ENCODE measurements around the gene LY6G6C. TPM values are rescaled to one million over a fixed set of nuclear protein-coding genes. Genes with fewer than 3 reads are reported as not detected.
"Not testable (repeated sequence)": the region's sequence is repeated elsewhere in the genome, so short reads cannot be mapped to it uniquely, and the experiment has no call there.

The LY6G6C gene
- total RNA-seq, 1 donor from 2014 or later = not detected

- intact Hi-C loops (cut with DNase I) = no loop called here
- Histone ChIP-seq H3K4me3 (no peak overlapping the region), H3K36me3 (no peaks in the 10 kb centered on the region), H3K27ac (no peak overlapping the region), H3K27me3 (no peaks in the 10 kb centered on the region), H3K4me1 (no peaks in the 10 kb centered on the region), H3K9me3 (no peaks in the 10 kb centered on the region)
- no peak for DNase-seq (ENCODE audit: low spot score in 2 of 2)
- TF ChIP-seq CTCF (IDR thresholded peaks at IDR 0.05) = no peak
Observed at GRCh38 chr6:31711233-31711632, 10.3 kb downstream of the LY6G6C start.

- TF ChIP-seq CTCF (IDR thresholded peaks at IDR 0.05) = no peak
- Histone ChIP-seq H3K27me3 (no peaks in the 10 kb centered on the region), H3K9me3 (no peaks in the 10 kb centered on the region), H3K4me3 (no peak overlapping the region), H3K4me1 (no peaks in the 10 kb centered on the region), H3K36me3 (no peaks in the 10 kb centered on the region), H3K27ac (no peak overlapping the region)
- DNase-seq (ENCODE audit: low spot score in 2 of 2) = no peak
- intact Hi-C loops (cut with DNase I) = no loop called here
Observed at GRCh38 chr6:31710523-31711219, 10.9 kb downstream of the LY6G6C start.

GRCh38 chr6:31709157-31709556, 12.4 kb downstream of the LY6G6C start:
- H3K4me1 ChIP-seq; H3K4me3 ChIP-seq; H3K27ac ChIP-seq; DNase-seq (ENCODE audit: low spot score in 2 of 2); H3K27me3 ChIP-seq; H3K36me3 ChIP-seq; H3K9me3 ChIP-seq; intact Hi-C loops (cut with DNase I): not testable (repeated sequence)

- no peak for DNase-seq (ENCODE audit: low spot score in 2 of 2)
- intact Hi-C loops (cut with DNase I) = no loop called here
- no peak for TF ChIP-seq CTCF (IDR thresholded peaks at IDR 0.05)
- Histone ChIP-seq H3K27me3 (no peaks in the 10 kb centered on the region), H3K36me3 (no peaks in the 10 kb centered on the region), H3K4me3 (no peak overlapping the region), H3K9me3 (no peaks in the 10 kb centered on the region), H3K4me1 (peaks cover 0 to 7% of the 10 kb centered on the region in 2 donors), H3K27ac (no peak overlapping the region)
Observed at GRCh38 chr6:31708224-31708623, 13.3 kb downstream of the LY6G6C start.

GRCh38 chr6:31707701-31708100, 13.8 kb downstream of the LY6G6C start:
- Histone ChIP-seq H3K27ac (no peak overlapping the region), H3K4me1 (peaks cover 0 to 7% of the 10 kb centered on the region in 2 donors), H3K4me3 (no peak overlapping the region), H3K9me3 (no peaks in the 10 kb centered on the region), H3K36me3 (no peaks in the 10 kb centered on the region), H3K27me3 (no peaks in the 10 kb centered on the region)
- TF ChIP-seq CTCF (IDR thresholded peaks at IDR 0.05) = no peak
- intact Hi-C loops (cut with DNase I) = no loop called here
- no peak for DNase-seq (ENCODE audit: low spot score in 2 of 2)

- H3K27ac ChIP-seq = no peak within 1 kb of the TSS
- no peaks in the 10 kb centered on the region for H3K36me3 ChIP-seq
- H3K4me3 ChIP-seq = no peak within 1 kb of the TSS
- no peak for TF ChIP-seq CTCF (IDR thresholded peaks at IDR 0.05)
- no peaks in the 10 kb centered on the region for H3K27me3 ChIP-seq
- intact Hi-C loops (cut with DNase I) = no loop called here
- peaks cover 6 to 11% of the 10 kb centered on the region in 2 donors for H3K4me1 ChIP-seq
- no peak for DNase-seq (ENCODE audit: low spot score in 2 of 2)
- no peaks in the 10 kb centered on the region for H3K9me3 ChIP-seq
Observed at GRCh38 chr6:31706599-31706998, 14.9 kb downstream of the LY6G6C start, which contains the start of gene LY6G6F. TSS of gene LY6G6F (plus strand) at chr6:31706866. CDS start at chr6:31706907, 41 bp downstream.
